HG03460 (cell line): Measurements from ENCODE around the gene CCDC57.
"Not testable (repeated sequence)": the region's sequence is repeated elsewhere in the genome, so short reads cannot be mapped to it uniquely, and the experiment has no call there.

Source experiments
- ATAC-seq: cut with Tn5 transposase; IDR thresholded peaks from one replicate; pipeline ENCODE4 v1.9.1; 2021; ENCODE audit not compliant: unreplicated experiment

Gene CCDC57

GRCh38 chr17:82204831-82205719, 7.6 kb downstream of the CCDC57 start:
- ATAC-seq: no peak

GRCh38 chr17:82203920-82204319, 8.7 kb downstream of the CCDC57 start:
- ATAC-seq: no peak

GRCh38 chr17:82202981-82203380, 9.7 kb downstream of the CCDC57 start:
- ATAC-seq: no peak

GRCh38 chr17:82201498-82201910, 11.1 kb downstream of the CCDC57 start:
- ATAC-seq: no peak

- ATAC-seq: no peak
Observed at GRCh38 chr17:82200743-82201497, 11.7 kb downstream of the CCDC57 start.

GRCh38 chr17:82200135-82200534, 12.5 kb downstream of the CCDC57 start:
- no peak for ATAC-seq

- ATAC-seq: no peak
Observed at GRCh38 chr17:82199496-82199895, 13.1 kb downstream of the CCDC57 start.

GRCh38 chr17:82198092-82198491, 14.6 kb downstream of the CCDC57 start:
- ATAC-seq: no peak

- ATAC-seq: no peak
Observed at GRCh38 chr17:82195675-82196672, 16.7 kb downstream of the CCDC57 start.

GRCh38 chr17:82194765-82195164, 17.9 kb downstream of the CCDC57 start:
- no peak for ATAC-seq

- ATAC-seq: no peak
Observed at GRCh38 chr17:82193520-82194220, 19.0 kb downstream of the CCDC57 start.

GRCh38 chr17:82193050-82193449, 19.6 kb downstream of the CCDC57 start:
- not testable (repeated sequence) for ATAC-seq

- ATAC-seq: no peak
Observed at GRCh38 chr17:82188001-82188961, 24.4 kb downstream of the CCDC57 start.

GRCh38 chr17:82187500-82187899, 25.1 kb downstream of the CCDC57 start:
- no peak for ATAC-seq

- ATAC-seq: no peak
Observed at GRCh38 chr17:82186221-82186620, 26.4 kb downstream of the CCDC57 start.

GRCh38 chr17:82184761-82185160, 27.9 kb downstream of the CCDC57 start:
- no peak for ATAC-seq

- no peak for ATAC-seq
Observed at GRCh38 chr17:82180776-82181528, 31.7 kb downstream of the CCDC57 start.

- no peak for ATAC-seq
Observed at GRCh38 chr17:82179946-82180475, 32.6 kb downstream of the CCDC57 start.
